Peyer's patch (tissue), 4 donors: Measurements from ENCODE around the gene VSIG10L2.

Experiments
- POLR2A ChIP-seq, 2 donors: fragments of 450-650 bp; IDR thresholded peaks; one replicate each; pipeline ENCODE4 v1.5.1; 2017; ENCODE audit warnings: antibody characterized with exemption in 2 of 2, mild to moderate bottlenecking in 2 of 2, moderate library complexity in 2 of 2
- TF ChIP-seq, protein P1 (sequence below), 6 experiments: fragments of 450-650 bp in 4 of 6; fragments of 200-600 bp in 2 of 6; sonication (generic) in 1 of 6; IDR thresholded peaks; one replicate each; pipeline ENCODE4 v1.5.1; 2017 to 2019; ENCODE audit warnings: antibody characterized with exemption in 6 of 6, mild to moderate bottlenecking in 3 of 6, moderate library complexity in 1 of 6

DNA sequence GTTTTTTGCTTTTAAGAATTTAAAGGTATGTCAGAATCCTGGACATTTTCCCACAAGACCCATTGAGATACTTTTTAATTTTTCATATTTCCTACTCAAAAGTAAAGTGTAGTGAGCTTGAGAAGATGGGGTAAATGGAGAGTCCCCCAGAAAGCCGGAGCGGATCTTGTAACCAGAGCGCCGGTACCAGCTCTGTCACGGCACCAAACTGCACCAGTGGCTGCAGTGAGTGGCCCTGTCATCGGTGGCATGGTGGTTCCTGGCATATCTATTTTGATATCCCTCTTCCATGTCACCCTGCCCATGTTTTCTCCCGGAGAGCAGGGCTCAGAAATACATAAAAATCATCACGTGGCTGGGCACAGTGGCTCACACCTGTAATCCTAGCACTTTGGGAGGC, 22.2 kb upstream of the VSIG10L2 start:
- TF ChIP-seq, protein P1, sequence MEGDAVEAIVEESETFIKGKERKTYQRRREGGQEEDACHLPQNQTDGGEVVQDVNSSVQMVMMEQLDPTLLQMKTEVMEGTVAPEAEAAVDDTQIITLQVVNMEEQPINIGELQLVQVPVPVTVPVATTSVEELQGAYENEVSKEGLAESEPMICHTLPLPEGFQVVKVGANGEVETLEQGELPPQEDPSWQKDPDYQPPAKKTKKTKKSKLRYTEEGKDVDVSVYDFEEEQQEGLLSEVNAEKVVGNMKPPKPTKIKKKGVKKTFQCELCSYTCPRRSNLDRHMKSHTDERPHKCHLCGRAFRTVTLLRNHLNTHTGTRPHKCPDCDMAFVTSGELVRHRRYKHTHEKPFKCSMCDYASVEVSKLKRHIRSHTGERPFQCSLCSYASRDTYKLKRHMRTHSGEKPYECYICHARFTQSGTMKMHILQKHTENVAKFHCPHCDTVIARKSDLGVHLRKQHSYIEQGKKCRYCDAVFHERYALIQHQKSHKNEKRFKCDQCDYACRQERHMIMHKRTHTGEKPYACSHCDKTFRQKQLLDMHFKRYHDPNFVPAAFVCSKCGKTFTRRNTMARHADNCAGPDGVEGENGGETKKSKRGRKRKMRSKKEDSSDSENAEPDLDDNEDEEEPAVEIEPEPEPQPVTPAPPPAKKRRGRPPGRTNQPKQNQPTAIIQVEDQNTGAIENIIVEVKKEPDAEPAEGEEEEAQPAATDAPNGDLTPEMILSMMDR (IDR thresholded peaks at IDR 0.05), result no peak
- no peak for TF ChIP-seq POLR2A (IDR thresholded peaks at IDR 0.05)
